Left ventricle myocardium superior (tissue), 1 donor: ENCODE data around the gene NIT1. TPM values are rescaled to one million over a fixed set of nuclear protein-coding genes. Genes with fewer than 3 reads are reported as not detected.

Experiments
- ATAC-seq: fragments of 200-7000 bp; cut with Tn5 transposase; one replicate; pipeline ENCODE4 v1.9.1; 2020; ENCODE audit warnings: mild to moderate bottlenecking, moderate library complexity
- DNase-seq: peaks from one replicate; pipeline ENCODE4 v3.0.0-alpha.2; 2020
- intact Hi-C: fragments of 100-400 bp; cut with micrococcal nuclease; formaldehyde crosslinking; loops from one replicate; pipeline ENCODE4 v1.11.0; 2022
- total RNA-seq: library from RNA; stranded (reverse); fragmentation: NEBNext Ultra II Directional; extraction: Animal tissue kit (Norgen Biotek cat#: 25700); gene quantifications from one replicate; pipeline ENCODE4 v1.2.1, GENCODE V29; 2021
- donor health status: DM: no; HTN: yes; CAD: no; lungs with severe emphysema.

NIT1 gene
- total RNA-seq, 1 donor from 2014 or later, result 33.0 TPM

- DNase-seq (no peak), ATAC-seq (no peak)
- intact Hi-C loops, result no loop called here
Measured at GRCh38 chr1:161164901-161165610, 47.2 kb downstream of the NIT1 start.

- intact Hi-C loops, result no loop called here
- DNase-seq (peak; percentile 96), ATAC-seq (peak; percentile 95)
Measured at GRCh38 chr1:161165742-161166668, 48.1 kb downstream of the NIT1 start, which contains the start of gene PPOX. Gene PPOX, plus strand, starts transcription at chr1:161166426. Its CDS starts 422 bp downstream, at chr1:161166848.

DNA sequence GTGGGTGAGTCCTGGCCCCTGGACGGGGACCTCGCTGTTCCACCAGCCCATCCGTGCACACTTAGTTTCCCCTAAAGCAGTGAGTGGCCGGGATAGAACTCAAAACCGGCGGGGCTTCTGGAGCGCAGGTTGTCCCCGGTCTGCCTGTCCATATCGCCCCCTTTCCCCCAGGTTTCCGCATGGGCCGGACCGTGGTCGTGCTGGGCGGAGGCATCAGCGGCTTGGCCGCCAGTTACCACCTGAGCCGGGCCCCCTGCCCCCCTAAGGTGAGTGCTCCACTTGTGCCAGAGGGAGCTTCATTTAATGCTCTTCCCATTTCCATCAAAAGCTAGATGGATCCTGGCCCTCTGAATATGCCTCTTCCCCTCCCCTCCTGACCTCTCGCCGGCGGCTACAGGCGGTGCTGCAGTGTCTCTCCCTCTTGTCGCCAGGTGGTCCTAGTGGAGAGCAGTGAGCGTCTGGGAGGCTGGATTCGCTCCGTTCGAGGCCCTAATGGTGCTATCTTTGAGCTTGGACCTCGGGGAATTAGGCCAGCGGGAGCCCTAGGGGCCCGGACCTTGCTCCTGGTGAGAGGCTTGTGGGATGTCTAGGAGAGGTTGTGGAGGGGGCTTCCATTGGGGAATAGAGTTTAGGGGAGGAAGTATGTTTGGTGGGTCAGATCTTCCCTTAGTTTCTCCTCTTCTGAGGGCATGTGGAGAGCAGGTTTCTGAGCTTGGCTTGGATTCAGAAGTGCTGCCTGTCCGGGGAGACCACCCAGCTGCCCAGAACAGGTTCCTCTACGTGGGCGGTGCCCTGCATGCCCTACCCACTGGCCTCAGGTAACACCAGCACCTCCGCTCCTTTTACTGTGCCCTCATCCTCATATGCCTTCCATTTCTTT, 49.0 kb downstream of the NIT1 start:
- peak; percentile 37 for DNase-seq
- ATAC-seq, result no peak
- intact Hi-C loops, result no loop called here

DNA sequence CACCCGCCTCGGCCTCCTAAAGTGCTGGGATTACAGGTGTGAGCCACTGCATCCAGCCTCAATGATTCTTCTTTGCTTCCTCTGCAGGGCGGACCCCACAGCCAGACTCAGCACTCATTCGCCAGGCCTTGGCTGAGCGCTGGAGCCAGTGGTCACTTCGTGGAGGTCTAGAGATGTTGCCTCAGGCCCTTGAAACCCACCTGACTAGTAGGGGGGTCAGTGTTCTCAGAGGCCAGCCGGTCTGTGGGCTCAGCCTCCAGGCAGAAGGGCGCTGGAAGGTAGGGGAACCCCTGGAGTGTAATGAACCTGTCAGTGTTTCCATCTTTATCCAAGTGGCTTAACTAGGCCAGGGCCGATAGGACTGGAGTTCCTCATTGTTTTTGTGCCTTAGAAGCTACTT, 51.0 kb downstream of the NIT1 start:
- DNase-seq (no peak), ATAC-seq (no peak)
- intact Hi-C loops, result no loop called here

Other genes with a start within 250 kb of the NIT1 start
- gene ITLN1, start 232.9 kb upstream of the NIT1 start, total RNA-seq, result 65.8 TPM
- gene ITLN2, start 163.3 kb upstream of the NIT1 start, total RNA-seq, result not detected
- gene F11R, start 97.0 kb upstream of the NIT1 start, total RNA-seq, result 8.3 TPM
- gene TSTD1, start 79.1 kb upstream of the NIT1 start, total RNA-seq, result 15.4 TPM
- gene USF1, start 72.1 kb upstream of the NIT1 start, total RNA-seq, result 30.3 TPM
- 3.7 TPM for gene ARHGAP30, start 48.2 kb upstream of the NIT1 start, total RNA-seq
- gene NECTIN4, start 28.5 kb upstream of the NIT1 start, total RNA-seq, result not detected
- gene KLHDC9, start 19.7 kb upstream of the NIT1 start, total RNA-seq, result 5.2 TPM
- gene PFDN2, start 68 bp upstream of the NIT1 start, total RNA-seq, result 64.8 TPM
- gene DEDD, start 14.6 kb downstream of the NIT1 start, total RNA-seq, result 29.3 TPM
- gene UFC1, start 35.9 kb downstream of the NIT1 start, total RNA-seq, result 78.0 TPM
- 22.9 TPM for gene USP21, start 41.4 kb downstream of the NIT1 start, total RNA-seq
- 10.7 TPM for gene PPOX, start 48.3 kb downstream of the NIT1 start, total RNA-seq
- gene B4GALT3, start 59.4 kb downstream of the NIT1 start, total RNA-seq, result 23.6 TPM
- gene ADAMTS4, start 80.9 kb downstream of the NIT1 start, total RNA-seq, result 7.2 TPM
- gene NDUFS2, start 84.3 kb downstream of the NIT1 start, total RNA-seq, result 335 TPM
- 24.8 TPM for gene FCER1G, start 97.2 kb downstream of the NIT1 start, total RNA-seq
- gene APOA2, start 105.5 kb downstream of the NIT1 start, total RNA-seq, result not detected
- gene TOMM40L, start 108.0 kb downstream of the NIT1 start, total RNA-seq, result 41.8 TPM
- not detected for gene NR1I3, start 120.1 kb downstream of the NIT1 start, total RNA-seq
- 0.17 TPM for gene PCP4L1, start 140.6 kb downstream of the NIT1 start, total RNA-seq
- gene MPZ, start 191.9 kb downstream of the NIT1 start, total RNA-seq, result 3.8 TPM
- 415 TPM for gene SDHC, start 196.3 kb downstream of the NIT1 start, total RNA-seq
- not detected for gene CFAP126, start 249.8 kb downstream of the NIT1 start, total RNA-seq